H9 (cell line): ENCODE measurements around the gene MARCHF6. TPM values are rescaled to one million over a fixed set of nuclear protein-coding genes. Genes with fewer than 3 reads are reported as not detected.

ENCODE experiments used
- DNase-seq: peaks from one replicate; pipeline ENCODE4 v3.0.0-alpha.2; 2017
- H2AFZ ChIP-seq: one replicate; pipeline ENCODE4 v1.6.1; 2013; ENCODE audit warnings: mild to moderate bottlenecking, low read length, control low read depth, moderate library complexity
- H2AK5ac ChIP-seq: 2 replicates; pipeline ENCODE4 v1.6.1; 2013; ENCODE audit warnings: low read length, control low read depth, mixed read lengths; ENCODE audit not compliant: insufficient read length
- H2BK120ac ChIP-seq: one replicate; pipeline ENCODE4 v1.6.1; 2013; ENCODE audit warnings: low read depth, mild to moderate bottlenecking, low read length, control low read depth, inconsistent platforms; ENCODE audit not compliant: poor library complexity, severe bottlenecking
- H2BK12ac ChIP-seq: 2 replicates; pipeline ENCODE4 v1.6.1; 2013; ENCODE audit warnings: low read length, control low read depth, mixed read lengths, low read depth; ENCODE audit not compliant: insufficient read length
- H2BK15ac ChIP-seq: 2 replicates; pipeline ENCODE4 v1.6.1; 2013; ENCODE audit warnings: low read depth, low read length, control low read depth
- H2BK20ac ChIP-seq: one replicate; pipeline ENCODE4 v1.6.1; 2013; ENCODE audit warnings: low read depth, mild to moderate bottlenecking, low read length, control low read depth, inconsistent platforms; ENCODE audit not compliant: poor library complexity, severe bottlenecking
- H2BK5ac ChIP-seq: 2 replicates; pipeline ENCODE4 v1.6.1; 2013; ENCODE audit warnings: low read length, control low read depth, mixed read lengths; ENCODE audit not compliant: insufficient read length
- H3K14ac ChIP-seq: 2 replicates; pipeline ENCODE4 v1.6.1; 2013; ENCODE audit warnings: low read length, control low read depth; ENCODE audit not compliant: insufficient read depth
- H3K18ac ChIP-seq: 2 replicates; pipeline ENCODE4 v1.6.1; 2013; ENCODE audit warnings: low read depth, mild to moderate bottlenecking, mixed read lengths, low read length, control low read depth; ENCODE audit not compliant: insufficient read length
- H3K23ac ChIP-seq: 2 replicates; pipeline ENCODE4 v1.6.1; 2013; ENCODE audit warnings: low read length, control low read depth, mixed read lengths, low read depth; ENCODE audit not compliant: insufficient read length
- H3K23me2 ChIP-seq: 2 replicates; pipeline ENCODE4 v1.6.1; 2013; ENCODE audit warnings: low read depth, mild to moderate bottlenecking, mixed read lengths, low read length, control low read depth; ENCODE audit not compliant: insufficient read length, poor library complexity, severe bottlenecking
- H3K27ac ChIP-seq: 2 replicates; pipeline ENCODE4 v1.5.1; 2013; ENCODE audit warnings: low read length, control low read depth, mixed read lengths, low read depth; ENCODE audit not compliant: insufficient read length
- H3K27me3 ChIP-seq: 2 replicates; pipeline ENCODE4 v1.6.1; 2013; ENCODE audit warnings: low read length, control low read depth, inconsistent platforms; ENCODE audit not compliant: insufficient read depth
- H3K4ac ChIP-seq: 2 replicates; pipeline ENCODE4 v1.6.1; 2013; ENCODE audit warnings: low read depth, mild to moderate bottlenecking, control low read depth, inconsistent platforms, low read length, moderate library complexity
- H3K4me1 ChIP-seq: 2 replicates; pipeline ENCODE4 v1.6.1; 2013; ENCODE audit warnings: low read length, control low read depth, inconsistent platforms; ENCODE audit not compliant: insufficient read depth
- H3K4me2 ChIP-seq: 2 replicates; pipeline ENCODE4 v1.6.1; 2013; ENCODE audit warnings: low read length, control low read depth, mixed read lengths; ENCODE audit not compliant: insufficient read length, insufficient read depth
- H3K56ac ChIP-seq: 2 replicates; pipeline ENCODE4 v1.6.1; 2013; ENCODE audit warnings: low read depth, mild to moderate bottlenecking, mixed read lengths, low read length, control low read depth; ENCODE audit not compliant: insufficient read length
- H3K79me1 ChIP-seq: 2 replicates; pipeline ENCODE4 v1.6.1; 2013; ENCODE audit warnings: low read depth, mild to moderate bottlenecking, moderate library complexity, low read length, control low read depth, inconsistent platforms; ENCODE audit not compliant: insufficient read depth, poor library complexity, severe bottlenecking
- H3K79me2 ChIP-seq: 2 replicates; pipeline ENCODE4 v1.6.1; 2013; ENCODE audit warnings: low read length, control low read depth, inconsistent platforms; ENCODE audit not compliant: insufficient read depth
- H3K9ac ChIP-seq: 2 replicates; pipeline ENCODE4 v1.6.1; 2013; ENCODE audit warnings: low read length, control low read depth, mixed read lengths; ENCODE audit not compliant: insufficient read length; ENCODE audit errors: extremely low read depth
- H3K9me3 ChIP-seq: one replicate; pipeline ENCODE4 v1.6.1; 2013; ENCODE audit warnings: low read depth, low read length, inconsistent platforms; ENCODE audit not compliant: control insufficient read depth
- H3T11ph ChIP-seq: one replicate; pipeline ENCODE4 v1.6.1; 2013; ENCODE audit warnings: mild to moderate bottlenecking, low read length, control low read depth, inconsistent platforms
- H4K20me1 ChIP-seq: one replicate; pipeline ENCODE4 v1.6.1; 2013; ENCODE audit not compliant: control insufficient read depth, insufficient read length, insufficient read depth
- H4K5ac ChIP-seq: 2 replicates; pipeline ENCODE4 v1.6.1; 2013; ENCODE audit warnings: low read depth, mild to moderate bottlenecking, mixed read lengths, low read length, control low read depth; ENCODE audit not compliant: insufficient read length
- H4K8ac ChIP-seq: replicated peaks from 2 replicates; pipeline ENCODE4 v1.6.1; 2013; ENCODE audit warnings: low read length, control low read depth, mixed read lengths, low read depth; ENCODE audit not compliant: insufficient read length
- H4K91ac ChIP-seq: 2 replicates; pipeline ENCODE4 v1.6.1; 2013; ENCODE audit warnings: low read depth, mild to moderate bottlenecking, moderate library complexity, mixed read lengths, low read length, control low read depth; ENCODE audit not compliant: insufficient read length
- H3K27ac Mint-ChIP-seq, 3 experiments: 2 replicates in 2 of 3; 3 replicates in 1 of 3; pipeline ENCODE4 v1.8.0; 2020 to 2021; ENCODE audit warnings: mixed read lengths in 3 of 3, mild to moderate bottlenecking in 1 of 3, moderate library complexity in 1 of 3
- H3K27me3 Mint-ChIP-seq: 2 replicates; pipeline ENCODE4 v1.8.0; 2021; ENCODE audit warnings: low read depth, mild to moderate bottlenecking, moderate library complexity, mixed read lengths
- H3K36me3 Mint-ChIP-seq, 3 experiments: 2 replicates in 2 of 3; 3 replicates in 1 of 3; pipeline ENCODE4 v1.8.0; 2020 to 2021; ENCODE audit warnings: low read depth in 3 of 3, mixed read lengths in 3 of 3; ENCODE audit not compliant: insufficient read depth in 1 of 3
- H3K4me1 Mint-ChIP-seq, 2 experiments: 2 replicates each; pipeline ENCODE4 v1.8.0; 2020; ENCODE audit warnings: mixed read lengths in 2 of 2
- H3K4me3 Mint-ChIP-seq, 2 experiments: 2 replicates in 1 of 2; 3 replicates in 1 of 2; pipeline ENCODE4 v1.8.0; 2020 to 2021; ENCODE audit warnings: mild to moderate bottlenecking in 2 of 2, mixed read lengths in 2 of 2, moderate library complexity in 1 of 2
- H3K9me3 Mint-ChIP-seq, 2 experiments: 2 replicates in 1 of 2; 3 replicates in 1 of 2; pipeline ENCODE4 v1.8.0; 2020; ENCODE audit warnings: mild to moderate bottlenecking in 2 of 2, mixed read lengths in 2 of 2, moderate library complexity in 1 of 2
- WGBS: extraction: QIAGEN DNeasy Blood & Tissue Kit; methylation state at CpG from one replicate; pipeline ENCODE4 v1.1.7; 2013; ENCODE audit warnings: missing lambda C conversion rate, low lambda C conversion rate, mixed read lengths; ENCODE audit not compliant: insufficient read length; ENCODE audit errors: extremely low coverage; 5-methylcytosine and 5-hydroxymethylcytosine counted together
- long read RNA-seq: library from polyadenylated mRNA; unstranded; transcript quantifications from one replicate; pipeline ENCODE4 v2.0.0, GENCODE V29; 2020
- total RNA-seq: library from RNA; stranded (reverse); gene quantifications from 2 replicates; pipeline ENCODE4 v1.2.1, GENCODE V29; 2021
- TF ChIP-seq, protein P1 (sequence below): fragments of 200-600 bp; sonication (generic); conservative IDR thresholded peaks from 3 replicates; pipeline ENCODE4 v1.8.0; 2021; ENCODE audit warnings: antibody characterized with exemption, mild to moderate bottlenecking

Gene MARCHF6, protein sequence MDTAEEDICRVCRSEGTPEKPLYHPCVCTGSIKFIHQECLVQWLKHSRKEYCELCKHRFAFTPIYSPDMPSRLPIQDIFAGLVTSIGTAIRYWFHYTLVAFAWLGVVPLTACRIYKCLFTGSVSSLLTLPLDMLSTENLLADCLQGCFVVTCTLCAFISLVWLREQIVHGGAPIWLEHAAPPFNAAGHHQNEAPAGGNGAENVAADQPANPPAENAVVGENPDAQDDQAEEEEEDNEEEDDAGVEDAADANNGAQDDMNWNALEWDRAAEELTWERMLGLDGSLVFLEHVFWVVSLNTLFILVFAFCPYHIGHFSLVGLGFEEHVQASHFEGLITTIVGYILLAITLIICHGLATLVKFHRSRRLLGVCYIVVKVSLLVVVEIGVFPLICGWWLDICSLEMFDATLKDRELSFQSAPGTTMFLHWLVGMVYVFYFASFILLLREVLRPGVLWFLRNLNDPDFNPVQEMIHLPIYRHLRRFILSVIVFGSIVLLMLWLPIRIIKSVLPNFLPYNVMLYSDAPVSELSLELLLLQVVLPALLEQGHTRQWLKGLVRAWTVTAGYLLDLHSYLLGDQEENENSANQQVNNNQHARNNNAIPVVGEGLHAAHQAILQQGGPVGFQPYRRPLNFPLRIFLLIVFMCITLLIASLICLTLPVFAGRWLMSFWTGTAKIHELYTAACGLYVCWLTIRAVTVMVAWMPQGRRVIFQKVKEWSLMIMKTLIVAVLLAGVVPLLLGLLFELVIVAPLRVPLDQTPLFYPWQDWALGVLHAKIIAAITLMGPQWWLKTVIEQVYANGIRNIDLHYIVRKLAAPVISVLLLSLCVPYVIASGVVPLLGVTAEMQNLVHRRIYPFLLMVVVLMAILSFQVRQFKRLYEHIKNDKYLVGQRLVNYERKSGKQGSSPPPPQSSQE
- 114 and 118 TPM in 2 replicates for total RNA-seq
- long read RNA-seq, full-length matches to known transcripts: 182 of 239 reads
- long read RNA-seq, partial matches to known transcripts: 17 of 239 reads
- long read RNA-seq, other reads (novel, unspliced or antisense): 40 of 239 reads

DNA sequence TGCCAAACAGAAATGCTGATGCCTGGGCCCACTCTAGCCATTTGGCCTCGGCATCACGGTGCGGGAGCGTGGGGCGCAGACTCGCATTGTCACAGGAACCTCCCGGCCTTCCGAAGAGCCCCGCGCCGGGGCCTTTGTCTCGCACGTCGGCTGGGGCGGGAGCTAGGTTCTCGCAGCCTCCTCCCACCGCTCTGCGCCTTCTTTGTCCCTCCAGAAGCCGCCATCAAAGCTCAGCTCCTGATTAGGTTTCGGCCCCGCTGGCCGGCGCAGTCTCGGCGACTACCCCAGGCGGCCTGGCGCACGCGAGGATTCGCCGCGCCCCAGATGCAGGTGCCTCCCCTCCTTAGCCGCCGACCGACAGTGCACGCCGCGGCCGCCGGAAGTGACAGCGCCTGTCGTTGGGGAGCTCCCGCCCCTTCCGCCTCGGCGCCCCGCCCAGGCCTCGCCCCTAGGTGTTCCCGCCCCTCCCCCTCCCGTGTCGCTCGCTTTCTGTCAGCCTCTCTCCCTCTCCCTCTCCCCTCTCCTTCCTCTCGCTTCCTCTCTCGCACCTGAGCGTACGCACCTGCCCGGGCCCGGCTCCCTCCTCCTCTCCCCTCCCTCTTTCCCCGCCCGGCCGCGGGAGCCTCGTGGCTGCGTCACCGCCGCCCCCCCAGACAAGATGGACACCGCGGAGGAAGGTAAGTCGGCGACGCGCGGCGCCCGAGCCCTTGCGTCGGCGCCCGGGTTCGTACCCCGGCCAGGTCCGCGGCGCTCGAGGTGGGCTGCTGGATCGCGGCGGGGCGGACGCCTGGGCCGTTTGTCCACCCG lies at the start of gene MARCHF6:
TSS of gene MARCHF6 (plus strand) at position 455 of the 807 bp plus-strand sequence. CDS start at position 659, 204 bp downstream.
- peak within 1 kb of the TSS; percentile 57; the same call in 1 of the 2 replicates for H3K4ac ChIP-seq
- H3K18ac ChIP-seq: peak within 1 kb of the TSS; percentile 86
- no peak within 1 kb of the TSS for H4K8ac ChIP-seq
- H3K27ac ChIP-seq: peak within 1 kb of the TSS; percentile 52
- Mint-ChIP-seq H3K4me1 (peaks cover 31 to 39% of the 10 kb centered on the region in 2 experiments), H3K27me3 (peaks cover 13% of the 10 kb centered on the region), H3K27ac (peak within 1 kb of the TSS; percentile 99 to 100 (median 99)), H3K4me3 (peak within 1 kb of the TSS; percentile 96 to 100), H3K9me3 (no peaks in the 10 kb centered on the region), H3K36me3 (no peaks in the 10 kb centered on the region)
- no peak within 1 kb of the TSS for H2AK5ac ChIP-seq
- H3K4me2 ChIP-seq: peak within 1 kb of the TSS; percentile 84
- H4K20me1 ChIP-seq: no peaks in the 10 kb centered on the region
- no peaks in the 10 kb centered on the region for H3K27me3 ChIP-seq
- TF ChIP-seq, protein P1, sequence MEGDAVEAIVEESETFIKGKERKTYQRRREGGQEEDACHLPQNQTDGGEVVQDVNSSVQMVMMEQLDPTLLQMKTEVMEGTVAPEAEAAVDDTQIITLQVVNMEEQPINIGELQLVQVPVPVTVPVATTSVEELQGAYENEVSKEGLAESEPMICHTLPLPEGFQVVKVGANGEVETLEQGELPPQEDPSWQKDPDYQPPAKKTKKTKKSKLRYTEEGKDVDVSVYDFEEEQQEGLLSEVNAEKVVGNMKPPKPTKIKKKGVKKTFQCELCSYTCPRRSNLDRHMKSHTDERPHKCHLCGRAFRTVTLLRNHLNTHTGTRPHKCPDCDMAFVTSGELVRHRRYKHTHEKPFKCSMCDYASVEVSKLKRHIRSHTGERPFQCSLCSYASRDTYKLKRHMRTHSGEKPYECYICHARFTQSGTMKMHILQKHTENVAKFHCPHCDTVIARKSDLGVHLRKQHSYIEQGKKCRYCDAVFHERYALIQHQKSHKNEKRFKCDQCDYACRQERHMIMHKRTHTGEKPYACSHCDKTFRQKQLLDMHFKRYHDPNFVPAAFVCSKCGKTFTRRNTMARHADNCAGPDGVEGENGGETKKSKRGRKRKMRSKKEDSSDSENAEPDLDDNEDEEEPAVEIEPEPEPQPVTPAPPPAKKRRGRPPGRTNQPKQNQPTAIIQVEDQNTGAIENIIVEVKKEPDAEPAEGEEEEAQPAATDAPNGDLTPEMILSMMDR: no peak
- H2BK15ac ChIP-seq: no peak within 1 kb of the TSS; the same call in 1 of the 2 replicates
- H3K9me3 ChIP-seq: no peaks in the 10 kb centered on the region
- no peaks in the 10 kb centered on the region for H3K79me1 ChIP-seq
- peak within 1 kb of the TSS; percentile 81 for H3K9ac ChIP-seq
- no peak within 1 kb of the TSS for H2AFZ ChIP-seq
- no peak within 1 kb of the TSS for H4K5ac ChIP-seq
- DNase-seq: peak; percentile 96
- peak within 1 kb of the TSS; percentile 84 for H2BK12ac ChIP-seq
- WGBS: no CpG with 5 or more reads among the region's 92 CpGs
- peaks cover 11% of the 10 kb centered on the region for H3K23me2 ChIP-seq
- no peak within 1 kb of the TSS for H3T11ph ChIP-seq
- H2BK5ac ChIP-seq: peak within 1 kb of the TSS; percentile 46
- peak within 1 kb of the TSS; percentile 29 for H2BK120ac ChIP-seq
- H4K91ac ChIP-seq: no peak within 1 kb of the TSS
- peak within 1 kb of the TSS; percentile 94 for H3K14ac ChIP-seq
- H3K4me1 ChIP-seq: peaks cover 6% of the 10 kb centered on the region; the same call in 1 of the 2 replicates
- no peak within 1 kb of the TSS for H2BK20ac ChIP-seq
- peaks cover 12% of the 10 kb centered on the region; the same call in 1 of the 2 replicates for H3K79me2 ChIP-seq
- no peak within 1 kb of the TSS for H3K23ac ChIP-seq
- no peak within 1 kb of the TSS for H3K56ac ChIP-seq
